Right atrium auricular region (tissue), 2 donors: Measurements from ENCODE around the gene CYTH3. TPM values are rescaled to one million over a fixed set of nuclear protein-coding genes. Genes with fewer than 3 reads are reported as not detected.
"Not testable (repeated sequence)": the region's sequence is repeated elsewhere in the genome, so short reads cannot be mapped to it uniquely, and the experiment has no call there.

Experiments
- DNase-seq: peaks from one replicate; pipeline ENCODE4 v3.0.0-alpha.2; 2019; ENCODE audit warnings: low spot score
- H3K27ac ChIP-seq, 2 donors: fragments of 200-600 bp; sonication (generic); 1 replicate in 1 of 2; 2 replicates in 1 of 2; pipeline ENCODE4 v1.5.1; 2016 to 2019
- H3K27me3 ChIP-seq, 2 donors: fragments of 200-600 bp; sonication (generic); one replicate each; pipeline versions ENCODE4 v1.5.1 to v1.6.0; 2017 to 2019
- H3K36me3 ChIP-seq: fragments of 200-600 bp; sonication (generic); one replicate; pipeline ENCODE4 v1.5.1; 2016
- H3K4me1 ChIP-seq, 2 donors: fragments of 200-600 bp; sonication (generic); one replicate each; pipeline versions ENCODE4 v1.5.1 to v1.6.0; 2017 to 2019
- H3K4me3 ChIP-seq, 2 donors: fragments of 200-600 bp; sonication (generic); 1 replicate in 1 of 2; 2 replicates in 1 of 2; pipeline ENCODE4 v1.5.1; 2017 to 2019; ENCODE audit warnings: mild to moderate bottlenecking in 1 of 2, moderate library complexity in 1 of 2
- H3K9me3 ChIP-seq, 2 donors: fragments of 200-600 bp; sonication (generic); one replicate each; pipeline ENCODE4 v1.5.1; 2019
- total RNA-seq, 2 donors: library from RNA; depleted of rRNA; stranded (reverse); fragments of >200 nt; gene quantifications; one replicate each; pipeline ENCODE4 v1.1.0, GENCODE V29; 2016
- TF ChIP-seq, protein P1 (sequence below), 2 donors: fragments of 200-600 bp; sonication (generic); IDR thresholded peaks; one replicate each; pipeline ENCODE4 v1.5.1; 2019; ENCODE audit warnings: antibody characterized with exemption in 2 of 2

CYTH3 gene
- total RNA-seq, 2 donors from 2014 or later, result 27.2 to 34.0 TPM

DNA sequence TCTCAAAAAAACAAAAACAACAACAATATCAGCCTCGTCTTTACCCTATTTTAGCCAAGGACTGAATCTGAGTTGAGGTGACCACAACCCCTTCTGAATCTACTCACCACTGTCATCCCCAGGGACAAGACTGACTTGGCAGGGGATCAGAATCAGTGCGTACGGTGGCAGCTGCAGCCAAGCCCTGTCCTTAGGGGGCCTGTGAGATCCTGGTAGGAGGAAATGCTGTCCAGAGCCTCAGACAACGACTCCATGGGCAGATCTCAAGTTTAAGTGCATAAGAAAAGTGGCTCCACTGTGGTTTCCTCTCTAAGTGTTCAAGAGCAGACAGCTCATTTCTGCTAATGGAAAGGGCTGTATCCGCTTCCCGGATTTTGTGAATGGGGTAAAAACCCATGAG is 22.4 kb upstream of the CYTH3 start:
- Histone ChIP-seq H3K4me3 (no peak overlapping the region), H3K4me1 (no peaks in the 10 kb centered on the region), H3K27me3 (no peaks in the 10 kb centered on the region), H3K9me3 (no peaks in the 10 kb centered on the region), H3K27ac (no peak overlapping the region), H3K36me3 (no peaks in the 10 kb centered on the region)
- TF ChIP-seq, protein P1, sequence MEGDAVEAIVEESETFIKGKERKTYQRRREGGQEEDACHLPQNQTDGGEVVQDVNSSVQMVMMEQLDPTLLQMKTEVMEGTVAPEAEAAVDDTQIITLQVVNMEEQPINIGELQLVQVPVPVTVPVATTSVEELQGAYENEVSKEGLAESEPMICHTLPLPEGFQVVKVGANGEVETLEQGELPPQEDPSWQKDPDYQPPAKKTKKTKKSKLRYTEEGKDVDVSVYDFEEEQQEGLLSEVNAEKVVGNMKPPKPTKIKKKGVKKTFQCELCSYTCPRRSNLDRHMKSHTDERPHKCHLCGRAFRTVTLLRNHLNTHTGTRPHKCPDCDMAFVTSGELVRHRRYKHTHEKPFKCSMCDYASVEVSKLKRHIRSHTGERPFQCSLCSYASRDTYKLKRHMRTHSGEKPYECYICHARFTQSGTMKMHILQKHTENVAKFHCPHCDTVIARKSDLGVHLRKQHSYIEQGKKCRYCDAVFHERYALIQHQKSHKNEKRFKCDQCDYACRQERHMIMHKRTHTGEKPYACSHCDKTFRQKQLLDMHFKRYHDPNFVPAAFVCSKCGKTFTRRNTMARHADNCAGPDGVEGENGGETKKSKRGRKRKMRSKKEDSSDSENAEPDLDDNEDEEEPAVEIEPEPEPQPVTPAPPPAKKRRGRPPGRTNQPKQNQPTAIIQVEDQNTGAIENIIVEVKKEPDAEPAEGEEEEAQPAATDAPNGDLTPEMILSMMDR (IDR thresholded peaks at IDR 0.05), result no peak
- DNase-seq, result no peak

DNA sequence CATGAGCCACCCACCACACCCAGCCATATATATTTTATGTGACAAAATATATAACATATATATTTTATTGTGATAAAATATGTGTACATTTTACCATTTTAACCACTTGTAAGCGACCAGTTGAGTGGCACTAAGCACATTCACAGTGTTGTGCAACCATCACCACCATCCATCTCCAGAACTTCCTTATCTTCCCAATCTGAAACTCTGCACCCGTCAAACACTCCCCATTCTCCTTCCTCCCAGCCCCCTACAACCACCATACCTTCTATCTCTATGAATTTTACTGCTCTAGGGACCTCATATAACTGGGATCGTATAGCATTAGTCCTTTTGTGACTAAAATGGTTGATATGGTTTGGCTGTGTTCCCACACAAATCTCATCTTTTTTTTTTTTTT is 20.8 kb upstream of the CYTH3 start:
- Histone ChIP-seq H3K27ac (no peak overlapping the region), H3K4me3 (no peak overlapping the region), H3K9me3 (no peaks in the 10 kb centered on the region), H3K27me3 (no peaks in the 10 kb centered on the region), H3K4me1 (no peaks in the 10 kb centered on the region), H3K36me3 (no peaks in the 10 kb centered on the region)
- TF ChIP-seq, protein P1 (IDR thresholded peaks at IDR 0.05), result no peak
- DNase-seq, result no peak

DNA sequence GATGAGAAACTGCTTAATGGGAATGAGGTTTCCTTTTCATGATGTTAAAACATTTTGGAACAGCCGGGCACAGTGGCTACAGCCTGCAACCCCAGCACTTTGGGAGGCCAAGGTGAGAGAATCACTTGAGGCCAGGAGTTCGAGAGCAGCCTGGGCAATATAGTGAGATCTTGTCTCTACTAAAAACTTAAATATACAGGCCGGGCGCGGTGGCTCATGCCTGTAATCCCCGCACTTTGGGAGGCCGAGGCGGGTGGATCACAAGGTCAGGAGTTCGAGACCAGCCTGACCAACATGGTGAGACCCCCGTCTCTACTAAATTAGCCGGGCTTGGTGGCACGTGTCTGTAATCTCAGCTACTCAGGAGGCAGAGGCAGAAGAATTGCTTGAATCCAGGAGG is 19.5 kb upstream of the CYTH3 start:
- H3K9me3 ChIP-seq, H3K36me3 ChIP-seq: not testable (repeated sequence)

DNA sequence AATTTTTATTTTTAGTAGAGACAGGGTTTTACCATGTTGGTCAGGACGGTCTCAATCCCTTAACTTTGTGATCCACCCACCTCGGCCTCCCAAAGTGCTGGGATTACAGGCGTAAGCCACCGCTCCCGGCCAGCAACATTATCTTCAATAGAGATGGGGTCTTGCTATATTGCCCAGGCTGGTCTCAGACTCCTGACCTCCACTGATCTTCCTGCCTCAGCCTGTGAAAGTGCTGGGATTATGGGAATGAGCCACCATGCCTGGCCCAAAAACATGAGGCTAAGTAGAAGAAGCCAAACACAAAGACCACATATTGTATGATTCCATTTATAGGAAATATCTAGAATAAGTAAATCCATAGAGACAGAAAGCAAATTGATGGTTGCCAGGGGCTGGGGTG is 19.1 kb upstream of the CYTH3 start:
- TF ChIP-seq, protein P1 (IDR thresholded peaks at IDR 0.05), result no peak
- no peaks in the 10 kb centered on the region for H3K9me3 ChIP-seq

More for the DNA sequence above, 19.5 kb upstream of the CYTH3 start:
- H3K27me3 ChIP-seq, H3K27ac ChIP-seq, DNase-seq, H3K4me1 ChIP-seq, H3K4me3 ChIP-seq: not testable (repeated sequence)

DNA sequence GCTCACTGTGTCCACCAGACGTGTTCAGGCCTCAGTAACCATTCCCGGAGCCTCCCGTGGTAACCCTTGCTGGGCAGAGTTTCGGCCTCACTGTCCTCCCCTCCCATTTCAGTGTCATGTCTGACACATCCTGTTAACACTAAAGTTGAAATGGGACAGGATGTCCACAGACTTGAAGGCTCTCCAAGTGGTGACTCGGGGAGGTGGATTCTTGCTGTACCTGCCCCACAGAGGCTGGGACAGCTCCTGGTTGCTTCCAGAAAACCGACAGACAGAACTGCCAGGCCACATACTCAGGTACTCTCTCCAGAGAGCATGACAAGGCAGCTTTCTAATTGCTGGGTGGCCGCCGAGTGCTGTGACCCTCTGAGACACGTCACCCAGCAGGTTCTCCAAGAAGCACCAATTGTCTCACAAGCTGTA is 17.9 kb upstream of the CYTH3 start:
- no peak overlapping the region for H3K4me3 ChIP-seq
- no peaks in the 10 kb centered on the region for H3K4me1 ChIP-seq
- no peak for DNase-seq
- H3K36me3 ChIP-seq, result no peaks in the 10 kb centered on the region
- no peak overlapping the region for H3K27ac ChIP-seq
- H3K9me3 ChIP-seq, result no peaks in the 10 kb centered on the region
- TF ChIP-seq, protein P1 (IDR thresholded peaks at IDR 0.05), result no peak
- no peaks in the 10 kb centered on the region for H3K27me3 ChIP-seq

More for the DNA sequence above, 19.1 kb upstream of the CYTH3 start:
- no peak for DNase-seq
- H3K4me3 ChIP-seq, result no peak overlapping the region
- H3K27me3 ChIP-seq, result no peaks in the 10 kb centered on the region
- no peaks in the 10 kb centered on the region for H3K4me1 ChIP-seq
- H3K36me3 ChIP-seq, result no peaks in the 10 kb centered on the region
- no peak overlapping the region for H3K27ac ChIP-seq

DNA sequence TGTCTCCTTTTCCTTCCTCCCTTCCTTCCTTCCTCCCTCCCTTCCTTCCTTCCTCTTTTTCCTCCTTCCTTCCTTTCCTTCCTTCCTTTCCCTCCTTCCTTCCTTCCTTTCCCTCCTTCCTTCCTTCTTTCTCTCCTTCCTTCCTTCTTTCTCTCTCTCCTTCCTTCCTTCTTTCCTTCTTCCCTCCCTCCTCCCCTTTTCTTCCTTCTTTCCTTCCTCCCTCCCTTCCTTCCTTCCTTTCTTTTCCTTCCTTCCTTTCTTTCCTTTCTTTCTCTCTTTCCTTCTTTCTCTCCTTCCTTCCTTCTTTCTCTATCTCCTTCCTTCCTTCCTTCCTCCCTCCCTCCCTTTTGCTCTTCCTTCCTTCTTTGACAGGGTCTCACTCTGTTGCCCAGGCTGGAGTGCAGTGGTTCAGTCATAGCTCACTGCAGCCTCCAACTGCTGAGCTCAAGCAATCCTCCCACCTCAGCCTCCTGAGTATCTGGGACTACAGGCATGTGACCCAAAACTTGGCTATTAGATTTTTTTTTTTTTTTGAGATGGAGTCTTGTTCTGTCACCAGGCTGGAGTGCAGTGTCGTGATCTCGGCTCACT is 15.9 kb upstream of the CYTH3 start:
- Histone ChIP-seq H3K4me1 (no peaks in the 10 kb centered on the region), H3K27ac (no peak overlapping the region), H3K9me3 (no peaks in the 10 kb centered on the region), H3K27me3 (no peaks in the 10 kb centered on the region), H3K4me3 (no peak overlapping the region), H3K36me3 (no peaks in the 10 kb centered on the region)
- TF ChIP-seq, protein P1 (IDR thresholded peaks at IDR 0.05), result no peak
- no peak for DNase-seq
